GM18870 (cell line): ENCODE data around the gene PRKD2.
A peak's percentile ranks its signal among the peaks of the same experiment; 100 is the strongest.

Experiments used
- ATAC-seq: cut with Tn5 transposase; IDR thresholded peaks from one replicate; pipeline ENCODE4 v1.9.1; 2021; ENCODE audit warnings: moderate library complexity; ENCODE audit not compliant: unreplicated experiment

Gene PRKD2

GRCh38 chr19:46665072-46665471, 51.8 kb downstream of the PRKD2 start:
- ATAC-seq = no peak

- ATAC-seq = no peak
Observed at GRCh38 chr19:46661735-46662592, 55.0 kb downstream of the PRKD2 start.

GRCh38 chr19:46661020-46661731, 55.7 kb downstream of the PRKD2 start, which contains the start of gene DACT3:
Gene DACT3 (minus strand): TSS chr19:46661182. CDS start chr19:46661064, 118 bp downstream.
- peak; percentile 88 for ATAC-seq

GRCh38 chr19:46660551-46661019, 56.3 kb downstream of the PRKD2 start:
- ATAC-seq = no peak

GRCh38 chr19:46660008-46660517, 56.9 kb downstream of the PRKD2 start:
- ATAC-seq = no peak

- ATAC-seq = no peak
Observed at GRCh38 chr19:46659151-46660007, 57.5 kb downstream of the PRKD2 start.

- ATAC-seq = no peak
Observed at GRCh38 chr19:46656541-46656940, 60.4 kb downstream of the PRKD2 start.

- no peak for ATAC-seq
Observed at GRCh38 chr19:46654621-46655152, 62.2 kb downstream of the PRKD2 start.

- no peak for ATAC-seq
Observed at GRCh38 chr19:46650445-46650844, 66.5 kb downstream of the PRKD2 start.

GRCh38 chr19:46648961-46649960, 67.7 kb downstream of the PRKD2 start:
- no peak for ATAC-seq

GRCh38 chr19:46648060-46648960, 68.6 kb downstream of the PRKD2 start:
- no peak for ATAC-seq

GRCh38 chr19:46646402-46646801, 70.5 kb downstream of the PRKD2 start:
- ATAC-seq = no peak

- ATAC-seq = no peak
Observed at GRCh38 chr19:46644720-46645119, 72.2 kb downstream of the PRKD2 start.

GRCh38 chr19:46640656-46641055, 76.3 kb downstream of the PRKD2 start:
- ATAC-seq = no peak

GRCh38 chr19:46639358-46640182, 77.3 kb downstream of the PRKD2 start:
- no peak for ATAC-seq

- ATAC-seq = no peak
Observed at GRCh38 chr19:46637224-46637623, 79.7 kb downstream of the PRKD2 start.
